Mucosa of stomach (tissue), 1 donor: Measurements from ENCODE around the gene MYBPC1.
A peak's percentile ranks its signal among the peaks of the same experiment; 100 is the strongest.

Experiments used
- H3K27me3 ChIP-seq: one replicate; pipeline ENCODE4 v1.7.0; 2013; ENCODE audit warnings: mild to moderate bottlenecking, low read length; ENCODE audit not compliant: control insufficient read depth, insufficient read depth
- H3K36me3 ChIP-seq: one replicate; pipeline ENCODE4 v1.7.0; 2013; ENCODE audit warnings: low read length; ENCODE audit not compliant: control insufficient read depth, insufficient read depth
- H3K4me1 ChIP-seq: one replicate; pipeline ENCODE4 v1.7.0; 2013; ENCODE audit warnings: mild to moderate bottlenecking, low read length; ENCODE audit not compliant: control insufficient read depth, insufficient read depth
- H3K4me3 ChIP-seq: one replicate; pipeline ENCODE4 v1.7.0; 2013; ENCODE audit warnings: low read length
- H3K9ac ChIP-seq: one replicate; pipeline ENCODE4 v1.7.0; 2013; ENCODE audit warnings: mild to moderate bottlenecking, low read length, moderate library complexity
- H3K9me3 ChIP-seq: one replicate; pipeline ENCODE4 v1.7.0; 2013; ENCODE audit warnings: mild to moderate bottlenecking, low read length, moderate library complexity; ENCODE audit not compliant: control insufficient read depth
- donor health status: Pancreatic carcinoma.

MYBPC1 gene

DNA sequence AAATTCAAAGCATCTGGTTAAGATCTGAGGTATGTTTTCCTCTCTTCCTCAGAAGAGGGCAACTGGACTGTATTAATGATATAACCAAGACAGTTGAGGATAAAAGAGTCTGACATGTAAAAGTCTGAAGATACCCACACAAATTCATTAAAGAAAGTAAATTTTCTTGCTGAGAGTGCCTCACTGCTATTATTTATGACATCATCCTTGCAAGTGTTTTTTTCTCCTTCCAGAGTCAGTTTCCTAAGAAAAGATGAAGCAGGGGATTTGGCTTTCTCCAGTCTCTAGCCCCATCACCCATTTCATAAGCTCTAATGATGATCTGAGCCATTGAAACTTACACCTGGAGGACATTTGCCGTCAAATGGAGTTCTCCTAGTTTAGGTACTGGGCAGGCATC lies 21.0 kb upstream of the MYBPC1 start:
- Histone ChIP-seq H3K9ac (no peak overlapping the region), H3K36me3 (no peaks in the 10 kb centered on the region), H3K27me3 (no peaks in the 10 kb centered on the region), H3K4me3 (no peak overlapping the region), H3K4me1 (peaks cover 5% of the 10 kb centered on the region), H3K9me3 (no peaks in the 10 kb centered on the region)

DNA sequence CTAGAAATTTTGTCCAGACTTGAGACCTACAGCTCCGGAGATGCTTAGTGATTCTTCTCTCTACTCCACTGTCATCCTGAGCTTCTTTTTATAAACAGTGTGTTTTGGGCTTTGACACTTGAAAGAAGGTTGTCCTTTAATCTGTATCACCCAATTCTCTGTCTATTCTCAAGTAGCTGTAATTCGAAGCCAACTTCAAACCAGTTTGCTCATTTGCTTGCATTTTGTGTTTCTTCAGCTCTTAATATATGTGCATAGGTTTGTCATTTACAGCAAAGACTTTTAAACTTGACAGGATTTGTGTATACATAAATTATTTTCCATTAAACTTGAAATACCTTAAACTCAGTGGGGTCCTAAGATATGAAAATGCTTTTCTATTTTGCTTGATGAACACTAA lies 16.4 kb upstream of the MYBPC1 start:
- Histone ChIP-seq H3K9ac (no peak overlapping the region), H3K4me1 (no peaks in the 10 kb centered on the region), H3K9me3 (no peaks in the 10 kb centered on the region), H3K36me3 (no peaks in the 10 kb centered on the region), H3K27me3 (no peaks in the 10 kb centered on the region), H3K4me3 (no peak overlapping the region)

DNA sequence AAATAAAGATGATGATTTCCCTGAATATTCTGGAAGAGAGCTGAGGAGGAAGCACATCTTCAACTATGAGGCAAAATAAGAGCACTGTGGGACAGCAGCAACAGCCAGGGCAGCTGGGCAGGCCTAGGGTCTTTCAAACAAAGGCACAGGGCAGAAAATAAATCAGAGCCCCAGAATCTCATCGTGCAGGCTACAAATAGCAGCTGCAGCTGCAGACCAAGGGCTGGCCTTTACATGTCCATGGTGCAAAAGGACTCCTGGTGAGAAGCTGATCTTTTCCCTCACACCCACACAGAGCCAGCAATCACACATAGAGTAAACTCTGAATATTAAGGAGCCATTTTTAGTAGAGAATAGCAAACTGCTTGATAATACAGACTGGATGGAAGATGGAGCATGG lies 13.6 kb upstream of the MYBPC1 start:
- Histone ChIP-seq H3K9ac (no peak overlapping the region), H3K27me3 (no peaks in the 10 kb centered on the region), H3K9me3 (no peaks in the 10 kb centered on the region), H3K36me3 (no peaks in the 10 kb centered on the region), H3K4me1 (no peaks in the 10 kb centered on the region), H3K4me3 (no peak overlapping the region)

DNA sequence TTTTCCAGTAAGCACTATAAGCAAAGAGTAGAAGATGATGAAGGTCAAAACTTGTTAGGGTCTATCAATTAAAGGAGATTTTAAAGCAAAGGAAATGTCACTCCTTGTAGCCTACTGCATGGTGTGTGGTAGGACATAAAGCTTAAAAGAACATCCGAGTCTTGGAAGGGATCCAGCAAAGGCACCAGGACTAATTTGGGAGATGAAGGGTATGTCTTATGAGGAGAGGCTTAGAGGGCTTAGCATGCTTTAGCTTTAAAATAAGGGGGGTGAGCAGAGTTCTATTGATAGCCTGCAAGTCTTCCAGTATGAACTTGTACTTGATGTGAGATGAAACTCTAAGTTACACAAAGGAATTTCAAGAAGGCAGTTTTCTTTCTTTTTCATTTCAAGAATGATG lies 11.8 kb upstream of the MYBPC1 start:
- H3K9me3 ChIP-seq: no peaks in the 10 kb centered on the region
- no peak overlapping the region for H3K4me3 ChIP-seq
- no peaks in the 10 kb centered on the region for H3K36me3 ChIP-seq
- no peaks in the 10 kb centered on the region for H3K4me1 ChIP-seq
- H3K9ac ChIP-seq: no peak overlapping the region
- H3K27me3 ChIP-seq: no peaks in the 10 kb centered on the region

DNA sequence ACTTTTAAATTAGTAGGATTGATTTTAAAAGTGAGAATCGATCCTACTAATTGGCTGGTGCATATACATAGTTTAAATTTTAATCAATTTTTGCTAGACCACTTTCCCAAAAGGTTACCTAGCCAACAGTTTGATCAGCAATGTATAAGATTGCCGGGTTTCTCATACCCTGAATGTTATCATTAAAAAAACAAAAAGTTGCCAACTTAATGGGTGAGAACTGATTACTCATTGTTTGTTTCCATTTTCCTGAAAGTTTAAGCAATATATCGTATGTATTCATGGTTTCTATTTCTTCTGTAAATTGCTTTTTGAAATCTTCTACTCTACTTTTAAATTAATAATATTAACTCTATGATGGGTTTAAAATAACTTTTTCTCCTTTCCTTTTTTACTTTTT lies 4.4 kb upstream of the MYBPC1 start:
- no peak overlapping the region for H3K9ac ChIP-seq
- H3K4me3 ChIP-seq: no peak overlapping the region
- H3K9me3 ChIP-seq: no peaks in the 10 kb centered on the region
- H3K36me3 ChIP-seq: no peaks in the 10 kb centered on the region
- H3K4me1 ChIP-seq: no peaks in the 10 kb centered on the region
- no peaks in the 10 kb centered on the region for H3K27me3 ChIP-seq

DNA sequence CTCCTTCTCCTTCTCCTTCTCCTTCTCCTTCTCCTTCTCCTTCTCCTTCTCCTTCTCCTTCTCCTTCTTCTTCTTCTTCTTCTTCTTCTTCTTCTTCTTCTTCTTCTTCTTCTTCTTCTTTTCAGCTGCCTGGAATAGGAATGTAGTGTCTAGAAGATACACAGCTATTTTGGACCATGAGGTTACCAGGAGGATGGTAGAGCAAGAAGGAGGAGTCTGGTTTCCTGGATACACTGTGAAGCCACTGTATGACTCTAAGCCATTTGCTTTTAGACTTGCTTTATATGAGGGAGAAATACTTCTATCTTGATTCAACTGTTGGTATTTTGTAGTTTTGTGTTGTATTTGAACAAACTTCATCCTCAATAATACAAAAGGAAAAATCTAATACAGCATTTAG lies 3.0 kb upstream of the MYBPC1 start:
- H3K27me3 ChIP-seq: no peaks in the 10 kb centered on the region
- H3K4me3 ChIP-seq: no peak overlapping the region
- no peak overlapping the region for H3K9ac ChIP-seq
- H3K4me1 ChIP-seq: peaks cover 8% of the 10 kb centered on the region
- no peaks in the 10 kb centered on the region for H3K9me3 ChIP-seq
- no peaks in the 10 kb centered on the region for H3K36me3 ChIP-seq

DNA sequence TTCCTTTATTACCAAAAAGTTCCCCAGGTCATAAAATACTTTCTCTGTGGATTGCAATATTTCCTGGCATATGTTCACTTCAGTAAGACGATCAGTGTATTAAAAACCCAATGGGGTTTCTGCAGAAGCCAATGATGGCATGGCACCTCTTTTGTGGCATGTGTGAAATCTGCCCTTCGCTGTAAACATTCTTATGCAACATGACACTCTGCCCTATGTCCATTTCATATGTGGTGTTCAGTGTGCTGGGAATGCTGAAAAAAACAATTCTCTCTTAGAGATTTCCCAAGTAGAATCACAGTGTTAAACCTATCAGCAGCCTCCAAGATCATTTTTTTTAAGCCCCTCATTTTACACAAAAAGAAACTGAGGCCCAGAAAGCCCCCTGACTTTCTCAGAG lies 2.3 kb upstream of the MYBPC1 start:
- Histone ChIP-seq H3K4me1 (peaks cover 14% of the 10 kb centered on the region), H3K27me3 (no peaks in the 10 kb centered on the region), H3K36me3 (no peaks in the 10 kb centered on the region)

DNA sequence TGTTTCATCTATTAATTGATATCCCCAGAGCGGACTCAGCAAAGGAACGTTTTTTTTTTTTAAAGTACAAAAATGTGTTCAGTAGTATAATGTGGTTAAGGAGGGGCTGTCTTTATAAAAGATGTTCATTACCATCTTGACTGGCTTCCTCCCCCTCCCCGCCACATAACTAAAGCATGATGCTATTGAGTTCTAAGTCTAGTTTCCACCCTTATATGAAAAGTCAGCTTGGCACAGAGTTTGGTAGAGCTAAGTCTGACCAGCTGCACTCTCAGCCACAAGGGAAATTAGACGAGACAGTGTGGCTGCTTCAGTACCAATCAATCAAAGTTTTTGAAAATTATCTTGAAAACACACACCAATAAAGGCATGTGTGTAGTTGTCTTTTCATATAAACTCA lies 1.9 kb upstream of the MYBPC1 start:
- Histone ChIP-seq H3K9ac (no peak overlapping the region), H3K4me3 (no peak overlapping the region), H3K27me3 (no peaks in the 10 kb centered on the region)

More for the DNA sequence above, 2.3 kb upstream of the MYBPC1 start:
- Histone ChIP-seq H3K9ac (no peak overlapping the region), H3K9me3 (no peaks in the 10 kb centered on the region), H3K4me3 (no peak overlapping the region)

DNA sequence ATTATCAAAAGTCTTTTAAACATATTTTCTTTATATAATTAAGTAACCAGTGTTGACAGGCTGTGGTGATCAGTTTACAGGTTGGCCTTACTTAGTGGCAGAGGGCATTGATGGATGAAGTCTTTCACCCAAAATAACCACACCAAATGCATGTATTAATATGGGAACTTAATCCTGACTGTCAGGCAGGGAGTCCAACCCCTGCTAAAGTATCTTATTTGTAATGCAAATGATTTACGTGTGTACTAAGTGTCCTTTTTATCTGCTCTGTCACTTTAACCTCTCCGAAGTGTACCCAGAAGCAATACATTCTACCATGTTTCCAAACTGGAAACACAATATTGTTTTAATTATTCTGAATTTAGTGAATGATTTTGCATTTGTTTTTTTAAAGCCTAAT lies 1.4 kb downstream of the MYBPC1 start:
- Histone ChIP-seq H3K4me1 (peaks cover 36% of the 10 kb centered on the region), H3K9ac (peak overlapping the region; percentile 6), H3K9me3 (no peaks in the 10 kb centered on the region), H3K36me3 (no peaks in the 10 kb centered on the region), H3K4me3 (no peak overlapping the region), H3K27me3 (no peaks in the 10 kb centered on the region)

More for the DNA sequence above, 1.9 kb upstream of the MYBPC1 start:
- Histone ChIP-seq H3K36me3 (no peaks in the 10 kb centered on the region), H3K4me1 (peaks cover 14% of the 10 kb centered on the region), H3K9me3 (no peaks in the 10 kb centered on the region)

DNA sequence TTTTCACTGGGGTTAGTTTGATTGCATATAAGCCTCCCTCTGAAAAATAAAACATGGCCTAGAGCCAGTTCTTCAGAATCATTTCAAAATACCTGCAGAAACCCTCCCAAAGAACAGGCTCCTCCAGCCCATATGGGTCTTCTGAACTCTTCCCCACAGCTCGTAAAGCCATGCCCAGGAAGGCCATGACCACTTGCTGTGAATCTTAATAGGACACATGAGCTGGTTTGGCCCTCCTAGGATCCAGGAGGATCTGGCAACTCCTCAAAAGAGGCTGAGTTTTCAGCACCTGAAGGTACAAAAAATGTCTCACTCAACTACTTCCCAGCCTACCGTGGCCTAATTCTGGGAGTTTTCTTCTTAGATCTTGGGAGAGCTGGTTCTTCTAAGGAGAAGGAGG lies 2.4 kb downstream of the MYBPC1 start:
- Histone ChIP-seq H3K9ac (no peak overlapping the region), H3K27me3 (no peaks in the 10 kb centered on the region), H3K4me3 (no peak overlapping the region)

DNA sequence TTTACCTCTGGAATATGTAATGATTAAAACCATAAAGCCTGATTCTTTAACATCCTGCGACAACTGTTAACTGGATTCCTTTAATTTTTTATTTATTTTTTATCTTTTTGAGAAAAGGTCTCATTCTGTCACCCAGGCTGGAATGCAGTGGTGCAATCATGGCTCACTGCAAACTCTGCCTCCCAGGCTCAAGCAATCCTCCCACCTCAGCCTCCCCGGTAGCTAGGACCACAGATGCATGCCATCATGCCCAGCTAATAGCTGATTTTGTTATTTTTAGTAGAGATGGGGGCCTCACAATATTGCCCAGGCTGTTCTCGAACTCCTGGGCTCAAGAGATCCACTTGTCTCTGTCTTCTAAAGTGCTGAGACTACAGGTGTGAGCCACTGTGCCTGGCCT lies 3.7 kb downstream of the MYBPC1 start:
- H3K36me3 ChIP-seq: no peaks in the 10 kb centered on the region
- H3K4me3 ChIP-seq: no peak overlapping the region
- H3K9ac ChIP-seq: no peak overlapping the region
- H3K27me3 ChIP-seq: no peaks in the 10 kb centered on the region
- H3K4me1 ChIP-seq: peaks cover 54% of the 10 kb centered on the region
- no peaks in the 10 kb centered on the region for H3K9me3 ChIP-seq

More for the DNA sequence above, 2.4 kb downstream of the MYBPC1 start:
- Histone ChIP-seq H3K4me1 (peaks cover 44% of the 10 kb centered on the region), H3K36me3 (no peaks in the 10 kb centered on the region), H3K9me3 (no peaks in the 10 kb centered on the region)

DNA sequence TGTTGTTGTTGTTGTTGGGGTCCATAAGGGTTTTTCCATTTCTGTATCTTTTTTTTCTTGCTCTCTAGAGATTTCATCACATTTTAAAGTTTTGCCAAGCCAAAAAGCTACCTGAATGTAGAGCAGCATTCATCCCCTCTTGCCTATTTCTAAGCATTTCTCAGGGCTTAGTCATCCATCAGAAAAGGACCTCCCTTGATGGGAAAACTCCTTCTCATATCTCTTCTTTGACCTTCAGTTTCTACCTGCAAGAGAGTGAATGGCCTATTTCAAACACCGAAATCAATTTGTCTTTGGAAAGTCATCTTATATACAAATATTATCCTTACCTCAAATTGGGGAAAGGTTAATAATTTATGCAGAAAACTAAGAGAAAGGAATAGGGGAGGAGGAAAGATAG lies 4.5 kb downstream of the MYBPC1 start:
- Histone ChIP-seq H3K36me3 (no peaks in the 10 kb centered on the region), H3K27me3 (no peaks in the 10 kb centered on the region), H3K4me3 (no peak overlapping the region), H3K9me3 (no peaks in the 10 kb centered on the region), H3K4me1 (peaks cover 62% of the 10 kb centered on the region), H3K9ac (no peak overlapping the region)

DNA sequence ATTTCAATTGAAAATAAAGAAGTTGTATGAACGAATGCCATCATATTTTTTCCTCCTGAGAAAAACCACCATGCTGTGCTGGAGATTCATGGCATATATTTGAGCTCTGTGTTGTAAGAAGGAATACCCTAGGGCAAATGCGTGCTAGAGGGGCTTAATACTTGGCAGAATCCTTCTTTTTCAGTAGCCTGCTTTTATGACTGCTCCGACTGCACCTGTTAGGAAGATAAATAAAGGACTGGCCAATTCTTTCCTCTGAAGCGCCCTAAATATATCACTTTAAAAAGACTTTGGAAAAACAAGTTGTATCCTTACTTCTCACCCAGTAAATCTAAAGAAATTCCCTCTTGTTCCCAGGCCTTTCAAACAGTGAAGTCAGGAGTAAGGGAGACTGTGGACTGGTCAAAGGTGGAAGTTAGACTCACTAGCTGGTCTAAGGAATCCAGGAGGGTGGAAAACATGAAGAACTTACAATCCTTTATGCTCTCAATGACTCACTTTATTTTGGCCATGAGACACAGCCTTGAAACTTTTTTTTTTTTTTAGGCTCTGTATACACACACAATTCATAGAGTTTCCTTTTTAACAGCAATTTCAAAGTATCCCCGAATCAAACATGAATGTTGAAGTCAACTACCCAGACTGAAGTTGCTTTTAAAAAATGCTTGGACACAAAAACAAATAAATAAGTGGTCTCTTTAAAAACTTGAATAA lies 5.2 kb downstream of the MYBPC1 start:
- H3K9ac ChIP-seq: peak overlapping the region; percentile 22
- peaks cover 68% of the 10 kb centered on the region for H3K4me1 ChIP-seq
- no peaks in the 10 kb centered on the region for H3K36me3 ChIP-seq
- no peaks in the 10 kb centered on the region for H3K27me3 ChIP-seq
- no peak overlapping the region for H3K4me3 ChIP-seq
- no peaks in the 10 kb centered on the region for H3K9me3 ChIP-seq
